H1 (cell line): Measurements from ENCODE around the gene HIVEP3. TPM values are rescaled to one million over a fixed set of nuclear protein-coding genes. Genes with fewer than 3 reads are reported as not detected.

Experiments used
- CTCF ChIA-PET: fragments of 300-600 bp; sonication (Branson Sonifier 250); formaldehyde crosslinking; loops from one replicate; lab custom pipeline; 2021; ENCODE audit not compliant: partially characterized antibody; lab: Charles Lee
- POLR2A ChIA-PET: fragments of 300-600 bp; sonication (Branson Sonifier 250); formaldehyde crosslinking; loops from one replicate; lab custom pipeline; 2021; ENCODE audit warnings: inconsistent platforms; ENCODE audit not compliant: partially characterized antibody; lab: Charles Lee
- DNase-seq, 2 experiments: peaks; one replicate each; pipeline versions ENCODE4 v3.0.0 to v3.0.0-alpha.2; 2010 to 2022; ENCODE audit warnings: low spot score in 2 of 2, low read depth in 1 of 2, mixed read lengths in 1 of 2
- FAIRE-seq: peaks from 2 replicates; lab custom pipeline; 2011; peaks lifted over from hg19 to GRCh38; lab: Jason Lieb, UNC
- H2AFZ ChIP-seq: 2 replicates; pipeline ENCODE4 v1.8.1; 2012; ENCODE audit warnings: low read length, inconsistent platforms
- H2AK5ac ChIP-seq: 2 replicates; pipeline ENCODE4 v1.6.1; 2013; ENCODE audit warnings: low read depth, low read length
- H2BK120ac ChIP-seq: replicated peaks from 2 replicates; pipeline ENCODE3; 2013; ENCODE audit warnings: low read depth, low read length, inconsistent platforms
- H2BK12ac ChIP-seq: 2 replicates; pipeline ENCODE4 v1.6.1; 2013; ENCODE audit warnings: low read depth, low read length
- H2BK15ac ChIP-seq: 2 replicates; pipeline ENCODE4 v1.6.1; 2013; ENCODE audit warnings: low read length
- H2BK20ac ChIP-seq: 2 replicates; pipeline ENCODE4 v1.6.1; 2013; ENCODE audit warnings: low read length
- H2BK5ac ChIP-seq: 2 replicates; pipeline ENCODE4 v1.6.1; 2013; ENCODE audit warnings: low read depth, low read length
- H3K14ac ChIP-seq: 2 replicates; pipeline ENCODE4 v1.6.1; 2013; ENCODE audit warnings: inconsistent platforms; ENCODE audit not compliant: insufficient read length
- H3K18ac ChIP-seq: 2 replicates; pipeline ENCODE4 v1.6.1; 2013; ENCODE audit warnings: low read length; ENCODE audit errors: extremely low read depth
- H3K23ac ChIP-seq: 2 replicates; pipeline ENCODE4 v1.6.1; 2013; ENCODE audit warnings: inconsistent platforms; ENCODE audit not compliant: insufficient read length
- H3K23me2 ChIP-seq: 2 replicates; pipeline ENCODE4 v1.6.1; 2013; ENCODE audit warnings: low read depth, low read length
- H3K27ac ChIP-seq: 2 replicates; pipeline ENCODE4 v1.6.1; 2011; ENCODE audit warnings: low read depth, low read length, inconsistent platforms
- H3K27me3 ChIP-seq, 4 experiments: replicated peaks in 1 of 4; 1 replicate in 1 of 4; 2 replicates in 3 of 4; pipeline versions ENCODE4 v1.6.1 to v1.8.1; 2011 to 2013; ENCODE audit warnings: low read length in 3 of 4, mild to moderate bottlenecking in 3 of 4, inconsistent platforms in 2 of 4, mixed read lengths in 2 of 4, moderate library complexity in 1 of 4; ENCODE audit not compliant: control insufficient read depth in 3 of 4, insufficient read depth in 3 of 4; ENCODE audit errors: extremely low read depth in 1 of 4
- H3K36me3 ChIP-seq, 4 experiments: 2 replicates each; pipeline versions ENCODE4 v1.6.1 to v1.8.1; 2011 to 2013; ENCODE audit warnings: mild to moderate bottlenecking in 4 of 4, low read length in 3 of 4, moderate library complexity in 2 of 4, control low read depth in 1 of 4, inconsistent platforms in 1 of 4; ENCODE audit not compliant: insufficient read depth in 4 of 4, control insufficient read depth in 2 of 4
- H3K4ac ChIP-seq: replicated peaks from 2 replicates; pipeline ENCODE3; 2013; ENCODE audit warnings: low read length, low read depth, mixed read lengths, inconsistent platforms; ENCODE audit not compliant: insufficient read length
- H3K4me1 ChIP-seq, 4 experiments: replicated peaks in 1 of 4; 1 replicate in 1 of 4; 2 replicates in 3 of 4; pipeline versions ENCODE4 v1.6.1 to v1.8.1; 2011 to 2013; ENCODE audit warnings: low read length in 3 of 4, inconsistent platforms in 2 of 4, mixed read lengths in 1 of 4; ENCODE audit not compliant: insufficient read depth in 4 of 4, control insufficient read depth in 3 of 4
- H3K4me2 ChIP-seq, 2 experiments: 2 replicates each; pipeline versions ENCODE4 v1.6.1 to v1.8.1; 2011 to 2013; ENCODE audit warnings: low read depth in 2 of 2, low read length in 2 of 2, control low read depth in 1 of 2, inconsistent platforms in 1 of 2, mild to moderate bottlenecking in 1 of 2; ENCODE audit not compliant: insufficient read depth in 1 of 2
- H3K4me3 ChIP-seq, 4 experiments: fragments of 200-600, 300-600 bp in 1 of 4; sonication (generic), shearing (Covaris generic), sonication (Bioruptor Twin) in 1 of 4; 2 replicates each; pipeline versions ENCODE4 v1.5.1 to v1.8.1; 2011 to 2016; ENCODE audit warnings: low read length in 4 of 4, low read depth in 3 of 4, control low read depth in 2 of 4, inconsistent platforms in 2 of 4, mild to moderate bottlenecking in 2 of 4, mixed read lengths in 1 of 4, moderate library complexity in 1 of 4; ENCODE audit not compliant: insufficient read depth in 2 of 4; ENCODE audit errors: extremely low read depth in 1 of 4
- H3K56ac ChIP-seq: replicated peaks from 2 replicates; pipeline ENCODE3; 2013; ENCODE audit warnings: low read depth, mild to moderate bottlenecking, mixed read lengths, low read length, inconsistent platforms; ENCODE audit not compliant: insufficient read length
- H3K79me1 ChIP-seq: 2 replicates; pipeline ENCODE4 v1.6.1; 2013; ENCODE audit warnings: low read depth, low read length, control low read depth
- H3K79me2 ChIP-seq, 2 experiments: 2 replicates each; pipeline versions ENCODE4 v1.6.1 to v1.8.1; 2012 to 2013; ENCODE audit warnings: low read length in 2 of 2, mild to moderate bottlenecking in 2 of 2, inconsistent platforms in 1 of 2; ENCODE audit not compliant: insufficient read depth in 2 of 2, control insufficient read depth in 1 of 2
- H3K9ac ChIP-seq, 4 experiments: replicated peaks in 1 of 4; 1 replicate in 1 of 4; 2 replicates in 3 of 4; pipeline versions ENCODE4 v1.6.1 to v1.8.1; 2011 to 2013; ENCODE audit warnings: low read depth in 3 of 4, low read length in 3 of 4, control low read depth in 2 of 4, mild to moderate bottlenecking in 2 of 4, moderate library complexity in 2 of 4, inconsistent platforms in 1 of 4; ENCODE audit errors: extremely low read depth in 1 of 4
- H3K9me3 ChIP-seq, 2 experiments: 2 replicates each; pipeline versions ENCODE4 v1.6.1 to v1.8.1; 2012 to 2013; ENCODE audit warnings: mild to moderate bottlenecking in 2 of 2, moderate library complexity in 2 of 2, control low read depth in 1 of 2, inconsistent platforms in 1 of 2, low read depth in 1 of 2, low read length in 1 of 2, mixed read lengths in 1 of 2; ENCODE audit not compliant: insufficient read depth in 2 of 2
- H4K20me1 ChIP-seq, 2 experiments: replicated peaks in 1 of 2; 2 replicates each; pipeline versions ENCODE3 to v1.8.1; 2011 to 2013; ENCODE audit warnings: inconsistent platforms in 2 of 2, low read length in 2 of 2, mild to moderate bottlenecking in 1 of 2; ENCODE audit not compliant: insufficient read depth in 2 of 2, control insufficient read depth in 1 of 2
- H4K5ac ChIP-seq: 2 replicates; pipeline ENCODE4 v1.6.1; 2013; ENCODE audit warnings: low read length, low read depth, mixed read lengths, inconsistent platforms; ENCODE audit not compliant: insufficient read length
- H4K8ac ChIP-seq: 2 replicates; pipeline ENCODE4 v1.8.0; 2013; ENCODE audit warnings: mild to moderate bottlenecking, moderate library complexity, low read length, inconsistent platforms; ENCODE audit not compliant: insufficient read depth; ENCODE audit errors: extremely low read depth
- H4K91ac ChIP-seq: replicated peaks from 2 replicates; pipeline ENCODE3; 2013; ENCODE audit warnings: low read length, mixed read lengths, inconsistent platforms; ENCODE audit not compliant: insufficient read length
- JUN ChIP-seq: IDR thresholded peaks from 2 replicates; pipeline ENCODE4 v1.6.1; 2011; ENCODE audit warnings: low read depth, mild to moderate bottlenecking, improper control_type of control experiment, low read length
- RAD21 ChIP-seq, 2 experiments: IDR thresholded peaks in 1 of 2; conservative IDR thresholded peaks in 1 of 2; 2 replicates each; pipeline ENCODE4 v1.6.1; 2011; ENCODE audit warnings: low read depth in 2 of 2, low read length in 2 of 2, improper control_type of control experiment in 1 of 2, inconsistent platforms in 1 of 2, mild to moderate bottlenecking in 1 of 2, moderate library complexity in 1 of 2
- USF2 ChIP-seq: IDR thresholded peaks from 2 replicates; pipeline ENCODE4 v1.6.1; 2011; ENCODE audit warnings: low read length, improper control_type of control experiment
- WGBS, 2 experiments: shearing (Covaris generic) in 1 of 2; methylation state at CpG; one replicate each; pipeline versions ENCODE4 v1.1.6 to v1.1.7; 2013 to 2015; ENCODE audit warnings: low lambda C conversion rate in 2 of 2, mixed read lengths in 2 of 2, inconsistent platforms in 1 of 2, low coverage in 1 of 2, missing lambda C conversion rate in 1 of 2; ENCODE audit not compliant: insufficient replicate concordance in 2 of 2, insufficient coverage in 1 of 2, insufficient read length in 1 of 2; ENCODE audit errors: extremely low coverage in 1 of 2, missing lambda C conversion rate in 1 of 2; 5-methylcytosine and 5-hydroxymethylcytosine counted together
- polyA plus RNA-seq, 7 experiments: library from polyadenylated mRNA; depleted of rRNA in 3 of 7; stranded (reverse) in 5 of 7; unstranded in 2 of 7; fragments of >200 nt in 5 of 7; fragments of 200-250 nt in 2 of 7; gene quantifications; 1 replicate in 5 of 7; 2 replicates in 1 of 7; 4 replicates in 1 of 7; pipeline versions ENCODE4 v1.2.1 to v1.2.3, GENCODE V29; 2011 to 2013; ENCODE audit warnings: missing spikeins in 2 of 7, mixed read lengths in 2 of 7
- total RNA-seq: library from RNA; stranded (reverse); fragmentation: NEBNext Ultra II Directional; extraction: Animal tissue kit (Norgen Biotek cat#: 25700); gene quantifications from 2 replicates; pipeline ENCODE4 v1.2.1, GENCODE V29; 2021

Gene HIVEP3
- total and polyA plus RNA-seq, 2 of the 8 experiments (the other 6 are each of a cell fraction or from before 2014, with no cell fraction given), result 0.24 to 0.69 TPM

DNA sequence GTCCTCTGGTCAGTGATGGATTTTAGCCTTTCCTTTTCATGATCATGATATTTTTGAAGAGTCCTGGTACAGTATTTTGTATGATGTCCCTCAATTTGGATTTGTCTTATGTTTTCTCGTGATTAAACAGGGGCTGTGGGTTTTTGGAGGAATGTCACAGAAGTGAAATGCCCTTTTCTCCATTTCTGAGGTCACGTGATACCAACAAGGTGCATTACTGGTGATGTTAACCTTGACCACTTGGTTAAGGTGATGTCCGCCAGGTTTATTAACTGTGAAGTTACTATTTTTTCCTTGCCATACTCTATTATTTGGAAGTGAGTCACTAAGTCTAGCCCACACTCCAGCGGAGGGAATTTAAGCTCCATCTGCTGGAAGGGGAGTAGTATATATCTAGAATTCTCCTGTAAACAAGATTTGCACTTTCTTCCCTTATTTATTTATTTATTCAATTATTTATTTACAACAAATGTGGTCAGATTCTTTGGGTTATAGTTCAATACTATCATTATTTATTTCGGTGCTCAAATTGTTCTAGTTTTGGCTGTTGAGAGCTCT lies 123.4 kb downstream of the HIVEP3 start:
- no peak for FAIRE-seq
- 83% methylated on average over 5 of the region's 5 CpGs; no CpG with 5 or more reads in 1 of the 2 experiments for WGBS, 2 experiments

More for the DNA sequence above, 123.4 kb downstream of the HIVEP3 start:
- no peak for TF ChIP-seq JUN
- peak; percentile 39 to 40 for TF ChIP-seq RAD21 (IDR thresholded peaks at IDR 0.05 in 1 of 2, conservative IDR thresholded peaks at IDR 0.05 in 1 of 2; ENCODE audit: low read depth in 2 of 2, low read length in 2 of 2)
- no peak for TF ChIP-seq USF2
- Histone ChIP-seq H3K9ac (no peak overlapping the region), H3K4me3 (no peak overlapping the region), H3K56ac (no peak overlapping the region), H3K27me3 (no peaks in the 10 kb centered on the region; a peak in 1 of 7 replicates), H2BK12ac (no peak overlapping the region), H2BK5ac (no peak overlapping the region), H4K20me1 (peaks cover 0 to 2% of the 10 kb centered on the region in 2 experiments), H2AK5ac (no peak overlapping the region), H2BK120ac (no peak overlapping the region), H4K8ac (no peak overlapping the region), H3K23ac (no peak overlapping the region), H2AFZ (no peak overlapping the region), H3K14ac (no peak overlapping the region), H3K79me1 (no peaks in the 10 kb centered on the region; the same call in 1 of the 2 replicates), H3K9me3 (no peaks in the 10 kb centered on the region), H3K4me1 (no peaks in the 10 kb centered on the region), H4K91ac (no peak overlapping the region), H3K79me2 (no peaks in the 10 kb centered on the region), H3K27ac (no peak overlapping the region), H3K36me3 (no peaks in the 10 kb centered on the region), H3K4me2 (no peak overlapping the region), H3K4ac (no peak overlapping the region), H2BK15ac (no peak overlapping the region), H3K18ac (no peak overlapping the region), H3K23me2 (no peaks in the 10 kb centered on the region; the same call in 1 of the 2 replicates), H2BK20ac (no peak overlapping the region), H4K5ac (no peak overlapping the region)
- ChIA-PET CTCF (interaction anchor here (0.9 kb wide), 1 partner anchor 78 kb away, joined by 3 read pairs; no protein-coding TSS in a partner anchor), POLR2A (no interaction called here)
- DNase-seq, result no peak
